H1 (cell line): ENCODE results near the gene PLCH2. TPM values are rescaled to one million over a fixed set of nuclear protein-coding genes. Genes with fewer than 3 reads are reported as not detected.

Source experiments
- ATF2 ChIP-seq: IDR thresholded peaks from 2 replicates; pipeline ENCODE4 v1.6.1; 2012; ENCODE audit warnings: low read length, inconsistent platforms
- CBX8 ChIP-seq: fragments of 300-800, 300-1000 bp; sonication (generic); IDR thresholded peaks from 2 replicates; pipeline ENCODE4 v1.7.1; 2016; ENCODE audit warnings: low read depth, low read length, borderline replicate concordance
- CHD7 ChIP-seq: fragments of 300-600 bp; sonication (generic); IDR thresholded peaks from 2 replicates; pipeline ENCODE4 v1.7.1; 2012; ENCODE audit warnings: low read length, moderate library complexity, mild to moderate bottlenecking, inconsistent platforms; ENCODE audit not compliant: insufficient replicate concordance
- E2F6 ChIP-seq: IDR thresholded peaks from 2 replicates; pipeline ENCODE4 v1.6.1; 2012; ENCODE audit warnings: inconsistent platforms
- RAD21 ChIP-seq, 2 experiments: IDR thresholded peaks in 1 of 2; conservative IDR thresholded peaks in 1 of 2; 2 replicates each; pipeline ENCODE4 v1.6.1; 2011; ENCODE audit warnings: low read depth in 2 of 2, low read length in 2 of 2, improper control_type of control experiment in 1 of 2, inconsistent platforms in 1 of 2, mild to moderate bottlenecking in 1 of 2, moderate library complexity in 1 of 2
- polyA plus RNA-seq, 7 experiments: library from polyadenylated mRNA; depleted of rRNA in 3 of 7; stranded (reverse) in 5 of 7; unstranded in 2 of 7; fragments of >200 nt in 5 of 7; fragments of 200-250 nt in 2 of 7; gene quantifications; 1 replicate in 5 of 7; 2 replicates in 1 of 7; 4 replicates in 1 of 7; pipeline versions ENCODE4 v1.2.1 to v1.2.3, GENCODE V29; 2011 to 2013; ENCODE audit warnings: missing spikeins in 2 of 7, mixed read lengths in 2 of 7
- total RNA-seq: library from RNA; stranded (reverse); fragmentation: NEBNext Ultra II Directional; extraction: Animal tissue kit (Norgen Biotek cat#: 25700); gene quantifications from 2 replicates; pipeline ENCODE4 v1.2.1, GENCODE V29; 2021

PLCH2 gene
- total and polyA plus RNA-seq, 2 of the 8 experiments (the other 6 are each of a cell fraction or from before 2014, with no cell fraction given) = 0.14 to 0.19 TPM

- TF ChIP-seq CHD7 (no peak), RAD21 (IDR thresholded peaks at IDR 0.05 in 1 of 2, conservative IDR thresholded peaks at IDR 0.05 in 1 of 2; ENCODE audit: low read depth in 2 of 2, low read length in 2 of 2) (no peak), E2F6 (no peak), ATF2 (no peak), CBX8 (no peak)
These were observed 28.3 kb downstream of the PLCH2 start (continued) for GRCh38 chr1:2504225-2504948.
